Gastrocnemius medialis (tissue), 4 donors: Measurements from ENCODE around the gene BANP.
"Not testable (repeated sequence)": the region's sequence is repeated elsewhere in the genome, so short reads cannot be mapped to it uniquely, and the experiment has no call there.

Experiments
- POLR2A ChIP-seq, 2 donors: fragments of 450-650 bp; IDR thresholded peaks; one replicate each; pipeline ENCODE4 v1.6.1; 2017; ENCODE audit warnings: antibody characterized with exemption in 2 of 2, mild to moderate bottlenecking in 2 of 2, moderate library complexity in 2 of 2
- TF ChIP-seq, protein P1 (sequence below), 5 experiments: fragments of 450-650 bp in 3 of 5; fragments of 200-600 bp in 2 of 5; sonication (generic) in 2 of 5; IDR thresholded peaks in 4 of 5; conservative IDR thresholded peaks in 1 of 5; 1 replicate in 4 of 5; 2 replicates in 1 of 5; pipeline ENCODE4 v1.5.1; 2016 to 2019; ENCODE audit warnings: antibody characterized with exemption in 5 of 5, mild to moderate bottlenecking in 3 of 5, moderate library complexity in 3 of 5

DNA sequence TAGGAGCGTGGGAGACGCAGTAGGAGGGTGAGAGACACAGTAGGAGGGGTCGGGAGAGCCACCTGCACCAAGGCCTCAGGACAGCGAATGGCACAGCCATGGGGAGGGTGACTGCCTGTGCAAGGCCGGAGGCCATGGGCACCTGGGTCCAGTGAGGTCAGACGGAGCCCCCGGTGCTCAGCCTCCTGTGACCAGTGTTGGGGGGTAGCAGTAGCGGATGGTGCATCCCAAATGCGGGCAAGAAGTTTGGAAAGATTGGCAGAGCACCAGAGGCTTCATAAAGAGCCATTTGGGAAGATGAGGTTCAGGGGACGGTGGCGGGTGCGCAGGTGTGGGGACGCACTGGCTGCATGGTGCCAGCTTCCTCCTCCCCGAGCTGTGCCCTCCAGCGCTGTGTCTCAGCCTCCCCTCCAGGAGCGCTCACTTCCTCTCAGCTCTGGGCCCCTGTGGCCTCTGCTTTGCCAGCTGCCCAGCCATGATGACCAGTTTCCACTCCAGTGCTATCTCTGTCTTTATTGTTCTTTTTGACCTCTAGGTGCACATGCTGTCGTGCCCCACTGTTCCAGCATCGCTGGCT lies 90.8 kb downstream of the BANP start:
- TF ChIP-seq, protein P1, sequence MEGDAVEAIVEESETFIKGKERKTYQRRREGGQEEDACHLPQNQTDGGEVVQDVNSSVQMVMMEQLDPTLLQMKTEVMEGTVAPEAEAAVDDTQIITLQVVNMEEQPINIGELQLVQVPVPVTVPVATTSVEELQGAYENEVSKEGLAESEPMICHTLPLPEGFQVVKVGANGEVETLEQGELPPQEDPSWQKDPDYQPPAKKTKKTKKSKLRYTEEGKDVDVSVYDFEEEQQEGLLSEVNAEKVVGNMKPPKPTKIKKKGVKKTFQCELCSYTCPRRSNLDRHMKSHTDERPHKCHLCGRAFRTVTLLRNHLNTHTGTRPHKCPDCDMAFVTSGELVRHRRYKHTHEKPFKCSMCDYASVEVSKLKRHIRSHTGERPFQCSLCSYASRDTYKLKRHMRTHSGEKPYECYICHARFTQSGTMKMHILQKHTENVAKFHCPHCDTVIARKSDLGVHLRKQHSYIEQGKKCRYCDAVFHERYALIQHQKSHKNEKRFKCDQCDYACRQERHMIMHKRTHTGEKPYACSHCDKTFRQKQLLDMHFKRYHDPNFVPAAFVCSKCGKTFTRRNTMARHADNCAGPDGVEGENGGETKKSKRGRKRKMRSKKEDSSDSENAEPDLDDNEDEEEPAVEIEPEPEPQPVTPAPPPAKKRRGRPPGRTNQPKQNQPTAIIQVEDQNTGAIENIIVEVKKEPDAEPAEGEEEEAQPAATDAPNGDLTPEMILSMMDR (IDR thresholded peaks at IDR 0.05 in 4 of 5, conservative IDR thresholded peaks at IDR 0.05 in 1 of 5), result not testable (repeated sequence)
- TF ChIP-seq POLR2A (IDR thresholded peaks at IDR 0.05), result not testable (repeated sequence)
